DMS79 (cell line): Measurements from ENCODE around the gene CTDP1.
A peak's percentile ranks its signal among the peaks of the same experiment; 100 is the strongest.

Source experiments
- DNase-seq: peaks from one replicate; lab custom pipeline; 2025; lab: John Stamatoyannopoulos, UW

Gene CTDP1

GRCh38 chr18:79643054-79643984 is 36.3 kb upstream of the CTDP1 start:
- DNase-seq, result no peak

GRCh38 chr18:79644006-79644665 is 35.5 kb upstream of the CTDP1 start:
- peak; percentile 48 for DNase-seq

- DNase-seq, result no peak
These were observed 34.9 kb upstream of the CTDP1 start for GRCh38 chr18:79644666-79645057.

- DNase-seq, result no peak
These were observed 34.2 kb upstream of the CTDP1 start for GRCh38 chr18:79645291-79645983.

GRCh38 chr18:79647307-79647706 is 32.3 kb upstream of the CTDP1 start:
- no peak for DNase-seq

GRCh38 chr18:79650959-79651358 is 28.6 kb upstream of the CTDP1 start:
- no peak for DNase-seq

GRCh38 chr18:79657342-79657996 is 22.1 kb upstream of the CTDP1 start:
- no peak for DNase-seq

- DNase-seq, result no peak
These were observed 21.2 kb upstream of the CTDP1 start for GRCh38 chr18:79658366-79658765.

GRCh38 chr18:79659733-79660132 is 19.9 kb upstream of the CTDP1 start:
- DNase-seq, result no peak

GRCh38 chr18:79662034-79662433 is 17.6 kb upstream of the CTDP1 start:
- DNase-seq, result no peak

- no peak for DNase-seq
These were observed 17.2 kb upstream of the CTDP1 start for GRCh38 chr18:79662439-79662838.

GRCh38 chr18:79664525-79665125 is 15.0 kb upstream of the CTDP1 start:
- DNase-seq, result peak; percentile 44

- DNase-seq, result no peak
These were observed 11.4 kb upstream of the CTDP1 start for GRCh38 chr18:79668203-79668602.

- DNase-seq, result no peak
These were observed 6.9 kb upstream of the CTDP1 start for GRCh38 chr18:79672490-79673276.

GRCh38 chr18:79677221-79677620 is 2.4 kb upstream of the CTDP1 start:
- DNase-seq, result no peak

- DNase-seq, result no peak
These were observed 1.8 kb upstream of the CTDP1 start for GRCh38 chr18:79677840-79678239.

- peak; percentile 98 for DNase-seq
These were observed 695 bp upstream of the CTDP1 start for GRCh38 chr18:79678665-79679551.

- no peak for DNase-seq
These were observed 687 bp downstream of the CTDP1 start for GRCh38 chr18:79680100-79680879.

GRCh38 chr18:79680891-79681339 is 1.3 kb downstream of the CTDP1 start:
- DNase-seq, result no peak
